GM21786 (cell line): ENCODE results near the gene PUS7L.
"Not testable (repeated sequence)": the region's sequence is repeated elsewhere in the genome, so short reads cannot be mapped to it uniquely, and the experiment has no call there.

Source experiments
- ATAC-seq: cut with Tn5 transposase; IDR thresholded peaks from one replicate; pipeline ENCODE4 v1.9.1; 2021; ENCODE audit not compliant: unreplicated experiment

Gene PUS7L

GRCh38 chr12:43758728-43759563 lies at the start of gene PUS7L, which contains the start of gene IRAK4:
TSS of gene PUS7L (minus strand) at chr12:43758790. CDS start at chr12:43755245, 3,545 bp downstream.
TSS of gene IRAK4 (plus strand) at chr12:43758951. CDS start at chr12:43768112, 9,161 bp downstream.
- ATAC-seq: peak; percentile 97

GRCh38 chr12:43807386-43807785 lies 48.8 kb upstream of the PUS7L start:
- ATAC-seq: no peak

GRCh38 chr12:43806737-43807072 lies 48.1 kb upstream of the PUS7L start:
- ATAC-seq: no peak

- peak; percentile 93 for ATAC-seq
Observed at GRCh38 chr12:43805860-43806736, 47.5 kb upstream of the PUS7L start, which contains the start of gene TWF1. TSS of gene TWF1 (minus strand) at chr12:43806317. CDS start at chr12:43806245, 72 bp downstream.

- no peak for ATAC-seq
Observed at GRCh38 chr12:43805149-43805859, 46.7 kb upstream of the PUS7L start.

- no peak for ATAC-seq
Observed at GRCh38 chr12:43797561-43798217, 39.1 kb upstream of the PUS7L start.

GRCh38 chr12:43795716-43796280 lies 37.2 kb upstream of the PUS7L start:
- no peak for ATAC-seq

- no peak for ATAC-seq
Observed at GRCh38 chr12:43789941-43790340, 31.4 kb upstream of the PUS7L start.

- ATAC-seq: no peak
Observed at GRCh38 chr12:43786899-43787693, 28.5 kb upstream of the PUS7L start.

GRCh38 chr12:43776498-43776897 lies 17.9 kb upstream of the PUS7L start:
- no peak for ATAC-seq

GRCh38 chr12:43766291-43766690 lies 7.7 kb upstream of the PUS7L start:
- ATAC-seq: no peak

GRCh38 chr12:43764528-43764927 lies 5.9 kb upstream of the PUS7L start:
- ATAC-seq: no peak

- ATAC-seq: no peak
Observed at GRCh38 chr12:43763769-43764168, 5.2 kb upstream of the PUS7L start.

GRCh38 chr12:43762596-43762995 lies 4.0 kb upstream of the PUS7L start:
- ATAC-seq: no peak

- ATAC-seq: no peak
Observed at GRCh38 chr12:43761500-43761899, 2.9 kb upstream of the PUS7L start.

- ATAC-seq: no peak
Observed at GRCh38 chr12:43760396-43760795, 1.8 kb upstream of the PUS7L start.

GRCh38 chr12:43758247-43758727 lies 303 bp downstream of the PUS7L start:
- ATAC-seq: peak; percentile 6

- no peak for ATAC-seq
Observed at GRCh38 chr12:43754015-43754414, 4.6 kb downstream of the PUS7L start.

- not testable (repeated sequence) for ATAC-seq
Observed at GRCh38 chr12:43751360-43751759, 7.2 kb downstream of the PUS7L start.
